ENCODE data around the gene KRT71.

Gene KRT71

GRCh38 chr12:52582486-52582885, 29.5 kb upstream of the KRT71 start:
- Mint-ChIP-seq H3K27me3 (no peaks in the 10 kb centered on the region), H3K9me3 (no peaks in the 10 kb centered on the region), H3K36me3 (ENCODE audit: low read depth) (no peaks in the 10 kb centered on the region), H3K4me3 (no peak overlapping the region), H3K27ac (no peak overlapping the region), H3K4me1 (peaks cover 30% of the 10 kb centered on the region)
- ATAC-seq (no peak), DNase-seq (no peak)

GRCh38 chr12:52581481-52581880, 28.5 kb upstream of the KRT71 start:
- Mint-ChIP-seq H3K27me3 (no peaks in the 10 kb centered on the region), H3K4me1 (peaks cover 23% of the 10 kb centered on the region), H3K9me3 (no peaks in the 10 kb centered on the region), H3K4me3 (no peak overlapping the region), H3K27ac (no peak overlapping the region), H3K36me3 (ENCODE audit: low read depth) (no peaks in the 10 kb centered on the region)
- DNase-seq (no peak), ATAC-seq (no peak)

DNA sequence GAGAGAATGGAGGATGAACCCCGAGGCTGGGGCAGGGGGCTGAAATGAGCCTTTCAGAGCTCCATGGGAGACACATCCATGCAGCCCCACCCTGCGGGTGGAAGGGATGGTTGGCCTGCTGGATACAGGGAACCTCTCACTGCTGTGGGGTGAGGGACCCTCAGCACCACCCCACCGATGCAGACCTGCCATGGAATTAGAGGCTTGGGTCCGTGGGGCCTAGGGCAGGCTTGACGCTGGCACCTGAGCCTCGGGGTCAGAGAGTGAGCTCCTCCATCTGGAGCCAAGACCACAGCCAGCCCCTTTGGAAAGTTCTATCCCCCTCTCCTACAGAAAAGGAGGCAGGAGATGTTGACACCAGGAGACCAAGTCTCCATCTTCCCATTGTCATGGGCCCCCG, 28.1 kb upstream of the KRT71 start:
- H3K27ac Mint-ChIP-seq, result no peak overlapping the region
- H3K4me3 Mint-ChIP-seq, result no peak overlapping the region
- no peaks in the 10 kb centered on the region for H3K27me3 Mint-ChIP-seq
- DNase-seq (no peak), ATAC-seq (no peak)
- peaks cover 19% of the 10 kb centered on the region for H3K4me1 Mint-ChIP-seq
- H3K36me3 Mint-ChIP-seq (ENCODE audit: low read depth), result no peaks in the 10 kb centered on the region
- no peaks in the 10 kb centered on the region for H3K9me3 Mint-ChIP-seq

DNA sequence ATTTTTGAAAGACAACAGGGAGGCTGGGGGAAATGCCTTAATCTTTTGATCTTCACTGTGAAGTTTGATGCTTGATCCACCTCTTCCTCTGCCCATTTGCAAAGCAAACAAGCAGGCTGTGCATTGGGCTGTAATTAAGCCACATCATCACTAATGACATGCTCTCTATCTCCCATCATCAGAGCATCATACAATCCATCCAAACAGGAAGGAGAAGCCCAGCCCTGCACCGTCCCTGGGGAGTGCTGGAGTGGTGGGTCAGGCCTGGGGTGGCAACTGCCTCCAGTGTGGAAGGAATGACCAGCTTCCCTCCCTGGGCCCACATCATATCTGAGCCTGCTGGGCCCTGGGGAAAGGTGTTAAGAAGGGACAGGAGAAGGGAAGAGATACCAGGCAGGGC, 27.6 kb upstream of the KRT71 start:
- no peaks in the 10 kb centered on the region for H3K36me3 Mint-ChIP-seq (ENCODE audit: low read depth)
- H3K27ac Mint-ChIP-seq, result no peak overlapping the region
- ATAC-seq, result no peak

GRCh38 chr12:52579468-52580465, 26.8 kb upstream of the KRT71 start:
- Mint-ChIP-seq H3K4me1 (peaks cover 9% of the 10 kb centered on the region), H3K27ac (no peak overlapping the region), H3K36me3 (ENCODE audit: low read depth) (no peaks in the 10 kb centered on the region), H3K27me3 (no peaks in the 10 kb centered on the region), H3K9me3 (no peaks in the 10 kb centered on the region), H3K4me3 (no peak overlapping the region)
- ATAC-seq, result no peak
- DNase-seq, result no peak

More for the DNA sequence above, 27.6 kb upstream of the KRT71 start:
- H3K4me3 Mint-ChIP-seq, result no peak overlapping the region
- peaks cover 15% of the 10 kb centered on the region for H3K4me1 Mint-ChIP-seq
- H3K9me3 Mint-ChIP-seq, result no peaks in the 10 kb centered on the region
- no peaks in the 10 kb centered on the region for H3K27me3 Mint-ChIP-seq
- DNase-seq, result no peak

- H3K4me3 Mint-ChIP-seq, result no peak overlapping the region
- ATAC-seq (no peak), DNase-seq (no peak)
- no peak overlapping the region for H3K27ac Mint-ChIP-seq
- no peaks in the 10 kb centered on the region for H3K36me3 Mint-ChIP-seq (ENCODE audit: low read depth)
- peaks cover 8% of the 10 kb centered on the region for H3K4me1 Mint-ChIP-seq
- H3K27me3 Mint-ChIP-seq, result no peaks in the 10 kb centered on the region
- H3K9me3 Mint-ChIP-seq, result no peaks in the 10 kb centered on the region
These were observed 25.5 kb upstream of the KRT71 start for GRCh38 chr12:52578469-52578868.

DNA sequence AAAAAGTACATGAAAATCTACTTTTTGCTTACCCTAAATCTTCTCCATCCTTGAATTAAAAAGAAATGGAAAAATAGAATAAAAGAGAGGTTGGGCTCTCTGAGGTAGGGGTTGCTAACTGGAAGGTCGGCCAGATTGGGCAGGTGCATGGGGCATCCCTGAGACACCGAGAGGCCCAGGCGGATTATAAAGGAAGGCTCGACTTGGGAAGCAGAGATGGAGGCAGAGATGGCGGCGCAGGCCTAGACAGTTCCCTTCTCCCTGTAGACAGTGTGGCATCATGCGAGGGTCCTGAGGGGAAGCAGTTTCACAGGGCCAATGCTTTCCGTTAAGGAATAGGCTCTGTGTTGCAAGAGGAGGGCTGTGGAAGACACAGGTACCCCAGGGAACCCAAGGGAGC, 24.4 kb upstream of the KRT71 start:
- DNase-seq (no peak), ATAC-seq (no peak)
- Mint-ChIP-seq H3K4me3 (no peak overlapping the region), H3K36me3 (ENCODE audit: low read depth) (no peaks in the 10 kb centered on the region), H3K27ac (no peak overlapping the region), H3K27me3 (peaks cover 2% of the 10 kb centered on the region), H3K9me3 (no peaks in the 10 kb centered on the region), H3K4me1 (peaks cover 3% of the 10 kb centered on the region)

- H3K4me3 Mint-ChIP-seq, result no peak overlapping the region
These were observed 23.0 kb upstream of the KRT71 start for GRCh38 chr12:52575948-52576347.

GRCh38 chr12:52575256-52575655, 22.3 kb upstream of the KRT71 start:
- DNase-seq (no peak), ATAC-seq (no peak)
- H3K36me3 Mint-ChIP-seq (ENCODE audit: low read depth), result no peaks in the 10 kb centered on the region
- H3K4me3 Mint-ChIP-seq, result no peak overlapping the region
- no peaks in the 10 kb centered on the region for H3K4me1 Mint-ChIP-seq
- H3K9me3 Mint-ChIP-seq, result no peaks in the 10 kb centered on the region
- H3K27ac Mint-ChIP-seq, result no peak overlapping the region
- peaks cover 3% of the 10 kb centered on the region for H3K27me3 Mint-ChIP-seq

More at GRCh38 chr12:52575948-52576347, 23.0 kb upstream of the KRT71 start:
- Mint-ChIP-seq H3K27me3 (peaks cover 2% of the 10 kb centered on the region), H3K27ac (no peak overlapping the region), H3K36me3 (ENCODE audit: low read depth) (no peaks in the 10 kb centered on the region), H3K9me3 (no peaks in the 10 kb centered on the region), H3K4me1 (peaks cover 3% of the 10 kb centered on the region)
- no peak for DNase-seq
- ATAC-seq, result no peak

DNA sequence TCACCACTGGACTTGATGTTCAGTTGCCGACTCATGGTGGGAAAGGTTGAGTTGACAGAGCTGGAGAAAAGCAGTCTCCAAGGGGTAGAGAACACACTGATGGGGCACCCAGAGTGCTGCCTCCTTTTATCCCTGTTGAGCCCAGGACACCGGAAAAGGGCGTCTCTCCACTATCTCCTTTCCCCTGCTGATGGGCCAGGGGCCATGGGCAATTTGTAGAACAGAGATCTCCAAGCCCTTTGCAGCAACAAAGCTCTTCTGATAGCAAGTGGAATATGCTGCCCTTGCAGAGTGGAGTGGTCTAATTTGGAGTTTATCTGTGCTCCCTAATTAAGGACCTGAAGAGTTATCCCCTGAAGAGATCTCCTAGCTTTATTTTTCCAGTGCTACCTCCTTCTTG, 20.8 kb upstream of the KRT71 start, which contains the start of gene KRT74:
Gene KRT74, minus strand, starts transcription at position 101 of the 400 bp plus-strand sequence. Its CDS starts 66 bp downstream, at position 35.
- ATAC-seq, result no peak
- Mint-ChIP-seq H3K4me1 (no peaks in the 10 kb centered on the region), H3K9me3 (no peaks in the 10 kb centered on the region), H3K27me3 (peaks cover 5% of the 10 kb centered on the region), H3K36me3 (ENCODE audit: low read depth) (no peaks in the 10 kb centered on the region), H3K4me3 (no peak within 1 kb of the TSS), H3K27ac (no peak within 1 kb of the TSS)
- DNase-seq, result no peak

DNA sequence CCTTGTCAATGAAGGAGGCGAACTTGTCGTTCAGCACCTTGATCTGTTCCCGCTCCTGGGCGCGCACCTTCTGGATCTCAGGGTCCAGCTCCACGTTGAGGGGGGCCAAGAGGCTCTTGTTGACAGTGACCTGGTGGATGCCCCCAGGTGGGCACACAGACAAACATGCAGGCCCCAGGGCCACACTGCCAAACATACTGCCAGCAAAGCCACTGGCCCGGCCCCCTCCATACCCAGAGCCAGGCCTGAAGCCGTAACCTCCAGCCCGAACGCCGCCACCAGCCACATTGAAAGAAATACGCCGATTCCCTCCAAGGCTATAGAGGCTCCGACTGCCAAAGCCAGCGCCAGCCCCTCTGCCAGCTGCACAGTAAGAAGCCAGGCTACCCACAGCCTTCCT, 20.4 kb upstream of the KRT71 start:
- Mint-ChIP-seq H3K27me3 (peaks cover 5% of the 10 kb centered on the region), H3K4me1 (no peaks in the 10 kb centered on the region), H3K4me3 (no peak overlapping the region), H3K27ac (no peak overlapping the region), H3K36me3 (ENCODE audit: low read depth) (no peaks in the 10 kb centered on the region), H3K9me3 (no peaks in the 10 kb centered on the region)
- ATAC-seq, result no peak
- DNase-seq, result no peak

DNA sequence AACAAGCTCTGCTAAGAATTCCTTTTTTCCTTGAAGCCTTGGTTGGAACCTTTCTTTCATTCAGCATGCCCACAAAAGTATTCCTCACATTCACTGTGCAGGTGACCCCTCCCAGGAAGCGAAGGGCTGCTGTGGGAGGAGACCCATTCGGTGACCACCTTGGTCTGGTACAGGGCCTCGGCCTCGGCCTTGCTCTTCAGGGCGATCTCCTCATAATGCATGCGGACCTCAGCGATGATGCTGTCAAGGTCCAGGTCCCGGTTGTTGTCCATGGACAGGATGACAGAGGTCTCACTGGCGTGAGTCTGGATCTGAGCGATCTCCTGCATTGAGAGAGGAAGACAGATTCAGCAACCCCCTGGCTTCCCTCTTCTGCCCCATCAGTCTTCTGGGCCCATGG, 17.6 kb upstream of the KRT71 start:
- no peak overlapping the region for H3K4me3 Mint-ChIP-seq
- H3K9me3 Mint-ChIP-seq, result no peaks in the 10 kb centered on the region
- H3K27me3 Mint-ChIP-seq, result peaks cover 6% of the 10 kb centered on the region
- H3K36me3 Mint-ChIP-seq (ENCODE audit: low read depth), result no peaks in the 10 kb centered on the region
- no peak overlapping the region for H3K27ac Mint-ChIP-seq
- DNase-seq (no peak), ATAC-seq (no peak)
- H3K4me1 Mint-ChIP-seq, result peaks cover 4% of the 10 kb centered on the region

- H3K36me3 Mint-ChIP-seq (ENCODE audit: low read depth), result no peaks in the 10 kb centered on the region
- H3K4me1 Mint-ChIP-seq, result peaks cover 4% of the 10 kb centered on the region
- no peak overlapping the region for H3K4me3 Mint-ChIP-seq
- H3K27me3 Mint-ChIP-seq, result peaks cover 9% of the 10 kb centered on the region
- H3K9me3 Mint-ChIP-seq, result no peaks in the 10 kb centered on the region
- H3K27ac Mint-ChIP-seq, result no peak overlapping the region
- ATAC-seq (no peak), DNase-seq (no peak)
These were observed 15.2 kb upstream of the KRT71 start for GRCh38 chr12:52568111-52568510.

DNA sequence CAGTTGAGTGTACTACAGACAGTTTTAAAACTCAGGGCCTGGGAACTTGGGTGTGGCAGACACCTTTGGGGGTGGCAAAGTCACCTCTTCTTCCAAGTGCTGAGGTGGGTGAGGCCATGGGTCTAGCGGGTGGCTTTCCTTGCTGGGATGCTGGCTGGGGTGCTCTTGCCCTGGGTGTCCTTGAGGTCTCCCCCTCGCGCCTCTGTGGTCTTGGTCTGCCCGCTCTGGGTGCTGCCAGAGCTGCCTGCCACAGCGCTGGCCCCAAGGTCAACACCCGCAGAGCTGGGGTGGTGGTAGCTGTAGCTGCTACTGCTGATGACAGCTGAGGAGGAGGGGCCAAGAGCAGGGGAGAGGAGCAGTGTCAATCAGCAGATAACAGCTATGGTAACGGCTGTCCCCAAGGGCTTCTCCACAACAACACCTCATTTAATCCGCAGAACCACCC, 13.9 kb upstream of the KRT71 start:
- Mint-ChIP-seq H3K4me3 (no peak overlapping the region), H3K4me1 (peaks cover 4% of the 10 kb centered on the region), H3K36me3 (ENCODE audit: low read depth) (no peaks in the 10 kb centered on the region), H3K27ac (no peak overlapping the region), H3K9me3 (no peaks in the 10 kb centered on the region), H3K27me3 (peaks cover 7% of the 10 kb centered on the region)
- peak; percentile 6 for DNase-seq
- ATAC-seq, result no peak

GRCh38 chr12:52564582-52564981, 11.6 kb upstream of the KRT71 start:
- ATAC-seq (no peak), DNase-seq (no peak)
- Mint-ChIP-seq H3K27me3 (peaks cover 17% of the 10 kb centered on the region), H3K27ac (no peak overlapping the region), H3K36me3 (ENCODE audit: low read depth) (no peaks in the 10 kb centered on the region), H3K4me3 (no peak overlapping the region), H3K9me3 (no peaks in the 10 kb centered on the region), H3K4me1 (peaks cover 4% of the 10 kb centered on the region)
